ENCODE measurements around the gene CCL21.

GRCh38 chr9:34685591-34685990 lies 24.3 kb downstream of the CCL21 start:
- TF ChIP-seq CTCF (IDR thresholded peaks at IDR 0.05) (no peak), POLR2A (IDR thresholded peaks at IDR 0.05) (no peak)
